Spleen (tissue), 11 donors: ENCODE results near the gene CCDC78. TPM values are rescaled to one million over a fixed set of nuclear protein-coding genes. Genes with fewer than 3 reads are reported as not detected.

ENCODE experiments used
- DNase-seq: peaks from one replicate; pipeline ENCODE4 v3.0.0-alpha.2; 2020
- H3K27ac ChIP-seq, 8 donors: fragments of 200-600 bp; sonication (generic) in 7 of 8; 1 replicate in 4 of 8; 2 replicates in 4 of 8; pipeline versions ENCODE4 v1.5.0 to v1.8.0; 2016 to 2021; ENCODE audit warnings: inconsistent platforms in 4 of 8, mild to moderate bottlenecking in 4 of 8, moderate library complexity in 1 of 8
- H3K27me3 ChIP-seq, 7 donors: fragments of 200-600 bp; sonication (generic) in 6 of 7; replicated peaks in 1 of 7; 1 replicate in 4 of 7; 2 replicates in 3 of 7; pipeline versions ENCODE4 v1.5.0 to v1.8.0; 2016 to 2021; ENCODE audit warnings: inconsistent platforms in 3 of 7, mild to moderate bottlenecking in 1 of 7
- H3K36me3 ChIP-seq, 6 donors: fragments of 200-600 bp; sonication (generic) in 5 of 6; 1 replicate in 4 of 6; 2 replicates in 2 of 6; pipeline versions ENCODE4 v1.5.0 to v1.8.0; 2016 to 2021; ENCODE audit warnings: inconsistent platforms in 2 of 6
- H3K4me1 ChIP-seq, 6 donors: fragments of 200-600 bp; sonication (generic) in 5 of 6; 1 replicate in 3 of 6; 2 replicates in 3 of 6; pipeline versions ENCODE4 v1.5.0 to v1.8.0; 2016 to 2021; ENCODE audit warnings: inconsistent platforms in 3 of 6
- H3K4me3 ChIP-seq, 8 donors: fragments of 200-600 bp; sonication (generic) in 7 of 8; 1 replicate in 4 of 8; 2 replicates in 4 of 8; pipeline versions ENCODE4 v1.5.0 to v1.8.0; 2016 to 2021; ENCODE audit warnings: inconsistent platforms in 4 of 8, mild to moderate bottlenecking in 4 of 8, moderate library complexity in 2 of 8
- H3K9me3 ChIP-seq, 8 donors: fragments of 200-600 bp; sonication (generic) in 7 of 8; 1 replicate in 4 of 8; 2 replicates in 4 of 8; pipeline versions ENCODE4 v1.5.0 to v1.8.0; 2016 to 2021; ENCODE audit warnings: inconsistent platforms in 4 of 8
- POLR2A ChIP-seq, 3 donors: fragments of 450-650 bp; IDR thresholded peaks; one replicate each; pipeline ENCODE4 v1.5.1; 2017; ENCODE audit warnings: antibody characterized with exemption in 3 of 3, mild to moderate bottlenecking in 1 of 3
- POLR2AphosphoS5 ChIP-seq, 3 donors: sonication (generic); formaldehyde crosslinking; IDR thresholded peaks; one replicate each; pipeline ENCODE4 v1.5.1; 2017; ENCODE audit warnings: antibody characterized with exemption in 3 of 3
- WGBS, 5 donors: extraction: QIAGEN DNeasy Blood & Tissue Kit in 3 of 5; methylation state at CpG; one replicate each; pipeline versions ENCODE4 v1.1.5 to v1.1.7; 2013 to 2018; 5-methylcytosine and 5-hydroxymethylcytosine counted together
- intact Hi-C: fragments of 100-400 bp; cut with DNase I; formaldehyde crosslinking; loops from one replicate; pipeline ENCODE4 v1.15.0; 2023; ENCODE audit warnings: low total_unique reads
- polyA plus RNA-seq, 3 donors: library from polyadenylated mRNA; stranded (reverse); fragments of 200-250 nt; gene quantifications; one replicate each; pipeline ENCODE4 v1.2.1, GENCODE V29; 2013
- total RNA-seq, 7 donors: library from RNA; depleted of rRNA in 3 of 7; stranded (reverse); fragments of >200 nt in 3 of 7; fragmentation: NEBNext Ultra II Directional in 4 of 7; extraction: Animal tissue kit (Norgen Biotek cat#: 25700) in 4 of 7; gene quantifications; one replicate each; pipeline versions ENCODE4 v1.1.0 to v1.2.1, GENCODE V29; 2016 to 2021
- TF ChIP-seq, protein P1 (sequence below), 11 experiments: fragments of 200-600 bp in 7 of 11; fragments of 450-650 bp in 4 of 11; sonication (generic) in 4 of 11; IDR thresholded peaks in 8 of 11; conservative IDR thresholded peaks in 3 of 11; 1 replicate in 7 of 11; 2 replicates in 4 of 11; pipeline versions ENCODE4 v1.4.0 to v1.8.0; 2016 to 2021; ENCODE audit warnings: antibody characterized with exemption in 11 of 11, inconsistent platforms in 4 of 11, mild to moderate bottlenecking in 1 of 11
- donor health status: healthy with polysubstance abuse.
- donor health status: DM: no; HTN: no; CAD: no; lungs with moderate emphysema.
- donor health status: DM: no; HTN: no; CAD: no.
- donor health status: Bipolar disorder and iron deficiency.
- donor health status: healthy.
- donor health status: DM: no; HTN: no; CAD: no.
- donor health status: DM: yes; HTN: yes; CAD: no.

Gene CCDC78
- total and polyA plus RNA-seq, 10 donors, result 2.9 to 23.7 (median 7.2) TPM

DNA sequence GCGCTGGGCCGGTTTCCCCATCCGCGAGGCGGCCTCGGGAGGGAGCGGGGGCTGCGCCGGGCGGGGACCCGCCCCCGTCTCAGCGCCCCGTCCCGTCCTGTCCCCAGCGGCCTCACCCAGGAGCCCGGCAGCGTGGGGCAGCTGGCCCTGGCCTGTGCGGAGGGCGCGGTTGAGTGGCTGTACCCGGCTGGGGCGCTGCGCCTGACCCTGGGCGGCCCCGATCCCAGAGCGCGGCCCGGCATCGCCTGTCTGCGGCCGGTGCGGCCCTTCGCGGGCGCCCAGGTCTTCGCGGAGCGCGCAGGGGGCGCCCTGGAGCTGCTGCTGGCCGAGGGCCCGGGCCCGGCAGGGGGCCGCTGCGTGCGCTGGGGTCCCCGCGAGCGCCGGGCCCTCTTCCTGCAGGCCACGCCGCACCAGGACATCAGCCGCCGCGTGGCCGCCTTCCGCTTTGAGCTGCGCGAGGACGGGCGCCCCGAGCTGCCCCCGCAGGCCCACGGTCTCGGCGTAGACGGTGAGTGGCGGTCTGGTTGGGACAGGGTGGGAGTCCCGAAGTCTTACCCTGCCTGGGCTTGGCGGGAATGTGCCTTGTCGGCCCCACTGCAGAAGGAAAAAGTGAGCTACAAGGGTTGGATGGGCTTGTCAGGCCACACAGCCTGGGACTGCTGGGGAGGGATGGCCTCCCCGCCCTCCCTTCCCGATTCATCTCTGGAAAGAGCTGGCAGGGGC lies 10.6 kb downstream of the CCDC78 start:
- H3K9me3 ChIP-seq, result no peaks in the 10 kb centered on the region
- intact Hi-C loops, result no loop called here
- peaks cover 0 to 5% (median 0%) of the 10 kb centered on the region in 6 donors for H3K36me3 ChIP-seq
- H3K4me1 ChIP-seq, result peaks cover 14 to 76% (median 47%) of the 10 kb centered on the region in 6 donors
- peak overlapping the region in 3 of 8 donors; percentile 32 to 59 (median 55) for H3K27ac ChIP-seq
- peak in 1 of 3 donors; percentile 5 for TF ChIP-seq POLR2AphosphoS5 (IDR thresholded peaks at IDR 0.05)
- no peak for TF ChIP-seq POLR2A (IDR thresholded peaks at IDR 0.05)
- TF ChIP-seq, protein P1, sequence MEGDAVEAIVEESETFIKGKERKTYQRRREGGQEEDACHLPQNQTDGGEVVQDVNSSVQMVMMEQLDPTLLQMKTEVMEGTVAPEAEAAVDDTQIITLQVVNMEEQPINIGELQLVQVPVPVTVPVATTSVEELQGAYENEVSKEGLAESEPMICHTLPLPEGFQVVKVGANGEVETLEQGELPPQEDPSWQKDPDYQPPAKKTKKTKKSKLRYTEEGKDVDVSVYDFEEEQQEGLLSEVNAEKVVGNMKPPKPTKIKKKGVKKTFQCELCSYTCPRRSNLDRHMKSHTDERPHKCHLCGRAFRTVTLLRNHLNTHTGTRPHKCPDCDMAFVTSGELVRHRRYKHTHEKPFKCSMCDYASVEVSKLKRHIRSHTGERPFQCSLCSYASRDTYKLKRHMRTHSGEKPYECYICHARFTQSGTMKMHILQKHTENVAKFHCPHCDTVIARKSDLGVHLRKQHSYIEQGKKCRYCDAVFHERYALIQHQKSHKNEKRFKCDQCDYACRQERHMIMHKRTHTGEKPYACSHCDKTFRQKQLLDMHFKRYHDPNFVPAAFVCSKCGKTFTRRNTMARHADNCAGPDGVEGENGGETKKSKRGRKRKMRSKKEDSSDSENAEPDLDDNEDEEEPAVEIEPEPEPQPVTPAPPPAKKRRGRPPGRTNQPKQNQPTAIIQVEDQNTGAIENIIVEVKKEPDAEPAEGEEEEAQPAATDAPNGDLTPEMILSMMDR (IDR thresholded peaks at IDR 0.05 in 8 of 11, conservative IDR thresholded peaks at IDR 0.05 in 3 of 11), result peak in 2 of 11 experiments; percentile 13 to 32
- peaks cover 3 to 73% (median 22%) of the 10 kb centered on the region in 7 donors for H3K27me3 ChIP-seq
- WGBS, 5 donors, result 3 to 6% (median 4%) methylated on average over 15 to 74 of the region's 74 CpGs
- H3K4me3 ChIP-seq, result peak overlapping the region; percentile 67 to 93 (median 71)
- no peak for DNase-seq

DNA sequence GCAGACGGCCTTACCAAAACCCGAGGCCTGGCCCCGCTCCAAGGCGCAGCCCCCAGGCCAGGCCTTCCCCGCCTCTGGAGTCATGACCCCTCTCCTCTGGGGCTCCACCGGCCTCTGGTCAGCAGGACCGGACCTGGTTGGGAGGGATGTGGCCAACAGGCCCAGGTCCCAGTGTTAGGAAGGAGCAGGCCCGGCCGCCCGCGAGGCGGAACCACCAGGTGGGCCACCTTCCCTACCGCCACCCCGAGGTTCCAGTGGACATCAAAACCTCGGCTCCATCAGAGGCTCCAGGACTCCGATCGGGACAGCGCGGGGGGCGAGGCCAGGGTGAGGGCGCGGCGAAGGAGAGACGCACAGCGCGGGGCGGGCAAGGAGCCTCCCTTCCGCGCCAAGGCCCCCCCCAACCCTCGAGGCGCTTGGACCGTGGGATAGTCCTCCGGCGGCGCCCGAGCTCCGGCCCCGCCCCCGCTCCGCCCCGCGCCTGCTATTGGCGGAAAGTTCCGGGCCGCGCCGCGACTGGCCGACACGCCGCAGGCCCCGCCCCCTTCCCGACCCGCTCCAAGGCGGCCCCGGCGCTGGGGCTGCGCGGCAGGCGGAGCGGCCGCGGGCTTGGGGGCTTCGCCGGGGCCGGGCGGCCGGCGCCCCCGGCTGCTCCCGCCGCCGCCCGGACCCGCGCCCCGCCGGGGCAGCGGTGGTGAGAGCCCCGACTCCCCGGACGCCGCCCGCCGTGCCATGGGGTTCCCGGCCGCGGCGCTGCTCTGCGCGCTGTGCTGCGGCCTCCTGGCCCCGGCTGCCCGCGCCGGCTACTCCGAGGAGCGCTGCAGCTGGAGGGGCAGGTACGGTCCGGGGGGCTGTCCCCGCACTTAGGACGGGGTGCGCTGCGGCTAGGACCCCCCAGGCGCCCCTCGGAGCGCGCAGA lies 11.4 kb downstream of the CCDC78 start, which contains the start of gene METRN:
TSS of gene METRN (plus strand) at position 561 of the 919 bp plus-strand sequence. CDS start at position 733, 172 bp downstream.
- intact Hi-C loops, result loop anchor here (5.0 kb wide), 1 partner anchor 72 kb away; the partner anchor contains the start of genes CHTF18 and RPUSD1
- Histone ChIP-seq H3K27ac (peak within 1 kb of the TSS in 3 of 8 donors; percentile 32 to 59 (median 55)), H3K27me3 (peaks cover 8 to 81% (median 29%) of the 10 kb centered on the region in 7 donors)

DNA sequence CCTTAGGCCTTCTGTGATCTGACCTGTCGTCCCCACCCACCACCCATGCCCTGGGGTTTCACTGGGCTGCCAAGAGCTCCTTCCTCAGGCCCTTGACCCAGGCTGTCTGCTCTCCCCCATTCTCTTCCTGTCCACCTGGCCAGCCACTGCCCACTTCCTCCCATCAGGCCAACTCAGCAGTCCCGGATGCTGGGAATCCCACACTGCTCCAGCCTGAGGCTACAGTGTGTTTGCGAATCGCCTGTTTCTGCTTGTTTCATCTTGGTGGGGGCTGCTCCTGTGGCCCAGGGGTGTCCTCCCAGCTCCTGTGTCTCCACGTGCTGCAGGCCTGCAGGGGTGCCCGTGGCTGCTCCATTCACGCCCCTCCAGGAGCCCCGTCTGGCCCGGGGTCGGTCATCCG lies 12.2 kb downstream of the CCDC78 start:
- H3K27me3 ChIP-seq, result peaks cover 8 to 88% (median 36%) of the 10 kb centered on the region in 7 donors
- DNase-seq, result no peak
- intact Hi-C loops, result loop anchor here (5.0 kb wide), 1 partner anchor 73 kb away; the partner anchor contains the start of genes CHTF18 and RPUSD1
- 40 to 69% (median 56%) methylated on average over 8 to 11 of the region's 11 CpGs for WGBS, 5 donors
- peaks cover 0 to 5% (median 0%) of the 10 kb centered on the region in 6 donors for H3K36me3 ChIP-seq
- no peak overlapping the region for H3K27ac ChIP-seq
- TF ChIP-seq POLR2AphosphoS5 (IDR thresholded peaks at IDR 0.05) (no peak), POLR2A (IDR thresholded peaks at IDR 0.05) (no peak)
- TF ChIP-seq, protein P1 (IDR thresholded peaks at IDR 0.05 in 8 of 11, conservative IDR thresholded peaks at IDR 0.05 in 3 of 11), result no peak
- H3K4me1 ChIP-seq, result peaks cover 4 to 60% (median 34%) of the 10 kb centered on the region in 6 donors
- H3K9me3 ChIP-seq, result no peaks in the 10 kb centered on the region
- peak overlapping the region in 4 of 8 donors; percentile 10 to 93 (median 76) for H3K4me3 ChIP-seq

More for the DNA sequence above, 11.4 kb downstream of the CCDC78 start, which contains the start of gene METRN:
- peak within 1 kb of the TSS; percentile 67 to 93 (median 71) for H3K4me3 ChIP-seq
- peaks cover 0 to 5% (median 0%) of the 10 kb centered on the region in 6 donors for H3K36me3 ChIP-seq
- no peaks in the 10 kb centered on the region for H3K9me3 ChIP-seq
- H3K4me1 ChIP-seq, result peaks cover 9 to 67% (median 39%) of the 10 kb centered on the region in 6 donors
- 5 to 71% (median 10%) methylated on average over 4 to 108 of the region's 108 CpGs for WGBS, 5 donors
- peak; percentile 95 for DNase-seq
- TF ChIP-seq POLR2A (IDR thresholded peaks at IDR 0.05), result no peak
- peak; percentile 4 to 54 (median 45) for TF ChIP-seq POLR2AphosphoS5 (IDR thresholded peaks at IDR 0.05)
- TF ChIP-seq, protein P1 (IDR thresholded peaks at IDR 0.05 in 8 of 11, conservative IDR thresholded peaks at IDR 0.05 in 3 of 11), result peak in 1 of 11 experiments; percentile 6
